NCI-H82 treated with DMSO at 0.1 percent for 48 hours (cell line): ENCODE results near the gene MDP1.
A peak's percentile ranks its signal among the peaks of the same experiment; 100 is the strongest.

Experiments used
- DNase-seq: peaks from one replicate; lab custom pipeline; 2025; ENCODE audit not compliant: unreplicated experiment; lab: John Stamatoyannopoulos, UW

Gene MDP1

DNA sequence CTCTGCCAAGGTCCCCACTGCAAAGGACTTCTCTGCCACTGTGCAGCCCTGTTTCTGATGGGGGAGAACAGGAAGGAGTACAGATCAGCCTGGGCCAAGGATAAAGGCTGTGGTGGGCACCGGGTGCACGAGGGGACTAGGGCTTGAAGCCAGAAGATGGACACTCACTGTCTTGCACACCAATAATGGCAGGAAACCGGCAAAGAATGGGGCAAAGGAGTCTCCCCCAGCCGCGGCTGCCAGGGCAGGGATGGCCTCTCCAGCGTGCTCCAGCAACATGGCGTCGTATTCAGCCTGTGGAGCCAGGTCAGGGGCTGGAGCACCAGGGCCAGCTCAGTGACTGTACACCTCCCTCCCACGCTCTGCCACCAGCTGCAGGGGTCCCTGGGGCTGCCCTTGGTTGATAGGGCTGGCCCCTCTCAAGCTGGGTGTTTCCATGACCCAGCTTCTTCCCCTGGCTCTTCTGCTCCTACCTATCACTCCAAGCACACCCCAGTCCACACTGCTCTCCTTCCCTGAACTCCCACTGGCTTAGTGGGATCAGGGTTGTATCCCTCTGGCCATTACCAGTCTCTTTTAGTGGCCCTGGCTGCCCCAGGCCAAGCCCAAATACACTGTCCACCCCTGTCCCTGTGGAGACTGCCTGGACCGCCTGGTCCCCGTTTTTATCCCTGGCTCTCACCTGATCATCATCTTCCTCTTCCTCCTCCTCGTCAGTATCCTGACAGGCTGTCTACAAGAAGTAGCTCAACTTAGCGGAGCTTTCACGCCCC, 33.6 kb downstream of the MDP1 start:
- no peak for DNase-seq

DNA sequence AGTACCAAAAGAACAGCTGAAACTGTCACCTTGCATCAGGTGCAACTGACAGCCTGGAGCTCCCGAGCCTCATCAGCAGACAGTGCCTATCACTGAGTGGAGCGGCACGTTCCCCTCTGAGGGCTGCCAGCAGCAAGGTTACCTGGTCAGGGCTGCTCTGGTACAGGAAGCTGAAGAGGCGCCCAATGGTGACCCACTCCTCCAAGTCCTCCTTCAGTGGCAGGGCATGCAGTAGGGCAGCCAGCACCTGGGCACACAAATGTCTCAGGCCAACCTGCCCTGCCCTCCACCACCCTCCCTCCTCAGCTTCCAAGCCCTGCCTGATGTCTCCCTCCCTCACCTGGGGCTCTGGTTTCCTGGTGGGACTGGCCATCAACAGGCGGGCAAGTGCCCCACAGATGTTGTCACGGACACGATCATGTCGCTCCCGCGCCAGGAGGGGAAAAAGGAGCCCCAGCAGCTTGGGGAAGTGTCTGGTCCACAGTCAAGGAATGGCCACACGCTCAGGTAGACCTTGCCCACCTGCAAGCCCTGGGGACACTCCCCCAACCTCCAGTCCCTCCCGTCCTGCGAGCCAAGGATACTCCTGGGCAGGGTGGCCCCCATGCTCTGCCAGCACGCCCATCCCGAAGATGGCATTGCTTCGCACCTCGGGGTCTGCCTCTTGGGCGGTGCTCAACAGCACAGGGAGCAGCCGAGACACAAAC, 34.3 kb downstream of the MDP1 start:
- DNase-seq, result no peak

DNA sequence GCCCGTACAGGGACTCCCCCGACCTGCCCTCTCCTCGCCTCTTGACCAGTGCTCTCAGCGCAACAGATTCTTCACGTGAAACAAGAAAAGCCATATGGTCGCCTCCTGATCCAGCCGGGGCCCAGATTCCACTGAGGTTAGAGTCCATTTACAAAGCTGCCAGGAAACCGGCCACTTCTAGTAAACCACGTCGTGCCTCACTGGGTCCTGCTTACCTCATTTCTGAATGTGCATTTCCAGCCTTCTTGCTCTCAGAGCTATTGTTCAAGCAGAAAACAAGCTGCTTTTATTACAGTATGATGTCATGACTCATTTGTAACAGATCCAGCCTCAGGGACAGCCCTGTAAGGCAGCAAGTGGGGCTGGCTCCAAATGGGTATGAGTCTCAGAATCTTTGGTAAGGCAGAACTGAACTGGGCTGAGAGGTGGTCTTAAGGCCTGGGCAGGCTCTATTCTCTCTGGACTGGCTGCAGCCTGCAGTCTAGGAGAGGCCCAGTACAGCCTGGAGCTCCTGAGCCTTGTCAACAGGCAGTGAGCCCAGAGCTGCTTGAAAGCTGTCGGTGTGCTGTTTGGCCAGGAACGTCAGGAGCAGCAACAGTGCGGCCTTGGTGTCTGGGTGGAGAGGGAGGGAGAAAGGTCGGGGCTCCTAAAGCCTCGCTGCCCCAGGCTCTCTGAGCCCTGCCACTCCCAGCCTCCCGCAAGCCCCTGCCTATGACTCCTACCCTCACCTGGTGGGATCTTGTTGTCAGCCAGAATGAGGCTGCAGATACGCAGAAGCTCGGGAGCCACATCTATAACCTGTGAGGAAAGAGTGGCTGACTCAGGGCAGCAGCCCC, 35.7 kb downstream of the MDP1 start:
- DNase-seq, result no peak

DNA sequence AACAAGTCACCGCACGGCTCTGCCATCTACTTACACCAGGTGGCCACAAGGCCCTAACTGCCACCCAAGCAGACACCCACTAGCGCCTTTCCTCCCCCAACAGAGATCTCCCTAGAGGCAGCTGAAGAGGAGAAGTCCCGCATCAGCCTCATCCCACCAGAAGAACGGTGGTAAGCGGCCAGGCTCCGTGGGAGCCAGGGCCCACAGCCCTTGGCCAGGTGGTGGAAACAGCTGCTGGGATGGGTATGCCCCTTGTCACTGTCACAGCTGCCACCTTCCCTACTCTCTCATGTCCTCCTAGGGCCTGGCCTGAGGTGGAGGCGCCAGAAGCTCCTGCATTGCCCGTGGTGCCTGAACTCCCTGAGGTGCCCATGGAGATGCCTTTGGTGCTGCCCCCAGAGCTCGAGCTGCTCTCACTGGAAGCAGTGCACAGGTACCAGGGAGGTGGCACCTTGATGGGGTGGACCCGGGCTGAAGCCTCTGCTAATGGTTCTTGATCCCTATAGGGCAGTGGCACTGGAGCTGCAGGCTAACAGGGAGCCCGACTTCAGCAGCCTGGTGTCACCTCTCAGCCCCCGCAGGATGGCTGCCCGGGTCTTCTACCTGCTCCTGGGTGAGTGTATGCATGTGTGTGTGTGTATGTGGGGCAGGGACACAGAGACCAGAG, 36.4 kb downstream of the MDP1 start:
- no peak for DNase-seq

DNA sequence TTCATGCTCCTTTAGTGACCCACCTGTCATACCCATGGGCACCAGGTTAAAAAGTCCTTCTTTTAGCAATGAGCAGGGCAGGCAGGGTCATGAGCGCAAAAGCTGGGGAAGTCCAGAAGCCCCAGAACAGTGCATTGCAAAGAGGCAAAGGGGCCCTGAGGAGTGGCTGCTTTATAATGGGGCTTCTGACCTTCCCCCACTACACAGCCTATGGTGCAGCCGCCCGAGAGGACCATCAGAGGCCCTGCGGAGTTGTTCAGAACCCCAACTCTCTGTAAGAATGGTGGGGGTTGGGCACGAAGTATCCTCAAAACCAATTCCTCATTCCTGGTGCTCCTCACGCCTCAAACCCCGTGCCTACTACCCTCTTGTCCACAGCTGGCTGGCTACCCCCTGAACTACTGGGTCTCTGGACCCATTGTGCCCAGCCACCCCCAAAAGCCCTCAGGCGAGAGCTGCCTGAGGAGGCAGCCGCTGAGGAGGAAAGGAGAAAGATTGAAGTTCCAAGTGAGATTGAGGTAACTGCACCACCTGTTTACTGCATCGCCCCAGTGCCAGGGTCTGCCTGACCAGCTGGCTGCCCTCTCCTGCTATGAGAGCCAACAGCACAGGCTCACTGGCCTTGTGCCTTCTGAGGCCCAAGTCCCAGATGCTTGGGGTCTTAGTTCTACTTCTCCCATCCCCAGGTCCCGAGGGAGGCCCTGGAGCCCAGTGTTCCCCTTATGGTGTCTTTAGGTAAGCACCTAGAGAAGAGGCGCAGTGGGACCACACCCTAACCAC, 37.3 kb downstream of the MDP1 start:
- DNase-seq, result no peak

DNA sequence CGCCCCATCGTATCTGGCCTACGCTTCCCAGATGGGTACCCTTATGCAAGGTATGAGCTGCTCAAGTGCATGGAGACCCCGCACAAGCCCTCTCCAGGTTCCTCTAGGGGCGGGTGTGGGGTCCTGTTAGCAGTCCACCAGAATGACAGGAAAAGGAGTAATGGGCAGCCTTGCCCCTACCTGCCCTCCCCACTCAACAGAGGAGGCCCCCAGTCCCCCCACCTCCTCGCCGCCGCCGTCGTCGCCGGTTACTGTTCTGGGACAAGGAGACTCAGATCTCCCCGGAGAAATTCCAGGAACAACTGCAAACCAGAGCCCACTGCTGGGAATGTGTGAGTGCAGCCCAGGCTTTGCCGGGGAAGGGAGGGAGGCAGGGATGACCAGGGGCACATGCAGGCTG, 38.0 kb downstream of the MDP1 start:
- DNase-seq, result no peak

DNA sequence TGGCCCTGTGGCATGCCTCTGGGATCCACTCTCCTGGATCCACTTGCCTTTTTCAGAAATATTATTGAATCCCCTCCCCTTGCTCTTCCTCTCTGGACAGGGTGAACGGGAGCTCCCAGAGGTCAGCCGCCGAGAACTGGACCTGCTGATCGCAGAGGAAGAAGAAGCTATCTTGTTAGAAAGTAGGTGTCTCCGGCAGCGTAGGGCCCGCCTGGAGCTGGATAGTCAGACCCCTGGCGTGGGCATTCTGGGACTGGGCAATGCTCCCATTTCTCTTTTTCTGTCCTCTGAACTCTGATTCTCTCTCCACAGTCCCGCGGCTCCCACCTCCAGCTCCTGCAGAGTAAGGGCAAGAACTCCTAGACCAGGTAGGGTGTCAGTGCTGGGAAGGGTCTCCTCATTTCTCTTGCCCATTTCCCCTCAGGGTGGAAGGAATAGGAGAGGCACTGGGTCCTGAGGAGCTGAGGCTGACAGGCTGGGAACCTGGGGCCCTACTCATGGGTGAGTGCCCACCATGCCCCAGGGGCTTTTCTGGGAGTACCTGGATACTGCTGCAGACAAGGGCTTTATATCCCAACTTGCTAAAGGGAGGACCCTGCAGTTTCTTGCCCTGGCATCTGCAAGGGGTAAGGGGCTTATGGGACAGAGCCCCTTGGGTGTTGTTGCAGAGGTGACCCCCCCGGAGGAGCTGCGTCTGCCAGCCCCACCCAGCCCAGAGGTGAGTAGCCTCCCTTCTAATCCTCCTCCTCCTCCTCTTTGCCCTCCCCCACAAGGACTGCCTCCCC, 38.6 kb downstream of the MDP1 start:
- DNase-seq, result no peak

DNA sequence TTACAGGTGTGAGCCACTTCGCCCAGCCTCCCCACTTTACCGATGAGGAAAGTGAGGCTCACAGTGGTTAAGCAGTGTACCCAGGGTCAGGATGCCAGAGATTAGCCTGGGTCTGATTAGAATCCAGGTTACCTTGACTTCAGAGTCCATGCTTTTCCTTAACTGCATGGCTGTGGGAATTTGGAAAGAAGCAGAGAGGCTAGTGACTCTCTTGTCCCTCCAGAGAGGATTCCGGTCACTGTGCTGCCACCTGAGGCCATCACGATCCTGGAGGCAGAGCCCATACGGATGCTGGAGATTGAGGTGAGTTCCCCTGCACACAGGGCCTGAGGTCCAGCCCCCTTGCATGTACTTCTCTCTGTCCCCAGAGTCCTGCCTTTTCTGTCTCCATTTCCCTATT, 39.3 kb downstream of the MDP1 start:
- no peak for DNase-seq

DNA sequence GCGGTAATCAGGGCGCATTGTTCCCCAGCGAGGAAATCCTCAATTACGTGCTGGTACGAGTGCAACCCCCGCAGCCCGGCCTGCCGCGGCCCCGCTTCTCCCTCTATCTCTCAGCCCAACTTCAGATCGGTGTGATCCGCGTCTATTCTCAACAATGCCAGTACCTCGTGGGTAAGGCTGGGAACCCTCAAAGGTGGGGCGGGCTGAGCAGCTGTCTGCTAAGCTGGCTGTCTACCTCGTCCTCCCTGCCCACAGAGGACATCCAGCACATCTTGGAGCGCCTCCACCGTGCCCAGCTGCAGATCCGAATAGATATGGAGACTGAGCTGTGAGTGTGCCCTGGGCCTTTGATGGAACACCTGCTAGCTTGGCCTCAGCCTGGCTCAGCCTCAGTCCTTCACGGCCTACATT, 43.0 kb downstream of the MDP1 start:
- DNase-seq, result no peak

DNA sequence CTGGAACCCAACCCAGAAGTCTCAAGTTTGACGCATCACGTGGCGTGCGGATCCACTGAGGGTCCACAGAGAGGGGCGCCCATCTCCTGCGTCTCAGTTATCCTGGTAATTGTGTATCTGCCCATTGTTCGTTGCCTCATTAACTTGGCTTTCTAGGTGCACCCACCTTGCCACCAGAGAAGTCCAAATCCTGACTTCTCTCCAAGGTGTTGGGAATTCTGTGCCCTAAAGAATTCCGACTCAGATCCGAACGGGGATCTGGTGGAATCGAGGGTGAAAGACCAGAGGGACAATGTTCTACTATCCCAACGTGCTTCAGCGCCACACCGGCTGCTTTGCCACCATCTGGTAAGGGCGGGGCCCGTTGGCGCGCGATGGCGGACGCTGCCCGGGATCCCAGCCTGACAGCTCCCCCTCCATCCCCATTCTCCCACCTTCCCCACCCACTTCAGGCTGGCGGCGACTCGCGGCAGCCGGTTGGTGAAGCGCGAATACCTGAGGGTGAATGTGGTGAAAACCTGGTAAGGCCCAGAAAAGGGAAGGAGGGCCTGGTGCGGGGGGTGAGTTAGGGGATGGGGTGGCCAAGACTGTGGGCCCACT, 43.5 kb downstream of the MDP1 start:
- DNase-seq, result no peak

DNA sequence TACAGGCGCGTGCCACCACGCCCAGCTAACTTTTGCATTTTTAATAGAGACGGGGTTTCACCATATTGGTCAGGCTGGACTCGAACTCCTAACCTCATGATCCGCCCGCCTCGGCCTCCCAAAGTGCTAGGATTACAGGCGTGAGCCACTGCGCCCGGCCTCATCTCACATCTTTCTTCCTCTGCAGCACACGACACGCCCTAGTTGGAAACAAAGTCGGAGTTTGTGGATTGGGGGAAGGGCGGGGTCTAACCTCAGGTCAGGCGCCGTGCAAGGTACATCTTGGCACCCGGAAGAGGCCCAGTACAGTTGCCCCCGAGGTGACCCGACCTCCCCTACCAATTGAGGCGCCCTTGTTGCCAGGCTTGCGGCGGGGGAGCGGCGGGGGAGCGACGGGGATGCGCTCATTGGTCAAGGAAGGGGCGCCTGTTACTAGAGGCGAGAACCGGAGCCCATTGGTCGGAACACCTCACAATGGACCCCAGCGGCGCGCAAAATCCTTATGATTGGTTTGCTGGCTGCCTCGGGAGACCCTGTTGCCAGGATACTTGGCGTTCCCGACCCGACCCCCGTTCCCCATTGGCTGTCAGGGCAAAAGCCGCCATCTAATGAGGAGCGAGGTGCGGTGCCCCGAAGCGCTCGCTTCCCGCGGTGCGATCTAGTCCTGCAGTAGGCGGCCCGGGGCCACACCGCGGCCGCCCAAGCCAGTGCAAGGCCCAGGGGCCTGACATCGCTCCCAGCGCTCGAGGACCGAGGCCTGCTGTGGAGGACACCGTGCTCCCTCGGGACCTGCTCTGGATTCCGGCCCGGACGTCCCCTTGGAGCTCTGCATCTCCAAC, 44.2 kb downstream of the MDP1 start, which contains the start of gene REC8:
TSS of gene REC8 (plus strand) at position 659 of the 839 bp plus-strand sequence. CDS start 473 bp downstream, outside the sequence.
- DNase-seq, result peak; percentile 91

DNA sequence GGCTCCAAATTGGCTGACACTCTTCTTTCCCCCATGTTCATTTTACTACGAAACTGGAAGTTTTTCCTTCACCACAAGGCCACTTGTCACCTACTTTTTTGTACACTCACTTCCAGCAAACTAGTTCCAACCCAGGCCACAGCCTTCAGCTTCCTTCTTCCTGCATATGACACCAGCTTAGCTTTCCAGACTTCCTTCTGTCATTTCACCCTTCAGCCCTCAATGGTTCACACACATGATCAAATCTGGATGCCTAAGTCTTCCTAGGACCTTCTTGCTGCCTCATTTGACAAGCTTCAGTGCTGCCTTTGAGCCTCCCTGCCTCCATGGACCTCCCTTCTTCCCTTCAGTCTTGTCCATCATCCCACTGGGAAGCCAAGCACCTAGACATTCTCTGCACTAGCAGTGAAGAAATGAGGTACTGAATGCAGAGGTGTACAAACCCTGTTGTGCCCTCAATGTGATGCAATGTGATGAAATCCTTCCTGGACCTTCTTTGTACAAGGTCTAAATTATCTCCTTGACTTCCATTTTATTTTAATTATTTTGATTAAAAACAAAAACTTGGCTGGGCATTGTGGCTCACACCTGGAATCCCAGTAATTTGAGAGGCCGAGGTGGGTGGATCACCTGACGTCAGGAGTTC, 48.3 kb downstream of the MDP1 start:
- no peak for DNase-seq

DNA sequence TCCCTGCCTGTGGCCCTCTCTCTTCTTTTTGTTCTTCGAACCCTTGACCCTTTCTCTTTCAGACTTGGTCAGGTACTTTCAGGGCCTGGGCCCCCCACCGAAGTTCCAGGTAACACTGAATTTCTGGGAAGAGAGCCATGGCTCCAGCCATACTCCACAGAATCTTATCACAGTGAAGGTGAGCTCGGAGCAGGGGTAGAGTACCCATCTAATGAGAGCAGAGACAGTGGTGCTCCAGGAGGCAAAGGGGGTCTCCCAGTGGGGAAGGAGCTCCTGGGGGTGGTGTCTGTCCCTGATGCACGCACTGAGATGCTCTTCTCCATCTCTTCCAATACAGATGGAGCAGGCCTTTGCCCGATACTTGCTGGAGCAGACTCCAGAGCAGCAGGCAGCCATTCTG, 50.1 kb downstream of the MDP1 start:
- DNase-seq, result no peak

DNA sequence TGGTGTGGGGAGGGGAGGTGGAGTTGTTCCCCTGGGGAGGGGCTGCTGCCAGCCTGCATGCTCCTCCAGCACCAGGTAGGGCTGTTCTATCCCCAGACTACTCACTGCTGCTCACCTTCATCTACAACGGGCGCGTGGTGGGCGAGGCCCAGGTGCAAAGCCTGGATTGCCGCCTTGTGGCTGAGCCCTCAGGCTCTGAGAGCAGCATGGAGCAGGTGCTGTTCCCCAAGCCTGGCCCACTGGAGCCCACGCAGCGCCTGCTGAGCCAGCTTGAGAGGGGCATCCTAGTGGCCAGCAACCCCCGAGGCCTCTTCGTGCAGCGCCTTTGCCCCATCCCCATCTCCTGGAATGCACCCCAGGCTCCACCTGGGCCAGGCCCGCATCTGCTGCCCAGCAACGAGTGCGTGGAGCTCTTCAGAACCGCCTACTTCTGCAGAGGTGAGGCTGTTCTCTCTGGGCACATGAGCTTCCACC, 51.3 kb downstream of the MDP1 start:
- DNase-seq, result no peak
